HG02943 (cell line): ENCODE results near the gene TMEM266.

Experiments used
- ATAC-seq: cut with Tn5 transposase; IDR thresholded peaks from one replicate; pipeline ENCODE4 v1.9.1; 2021; ENCODE audit warnings: mild to moderate bottlenecking, low read depth, moderate library complexity; ENCODE audit not compliant: unreplicated experiment

The TMEM266 gene

GRCh38 chr15:76223521-76223920 lies 163.7 kb downstream of the TMEM266 start:
- no peak for ATAC-seq

- no peak for ATAC-seq
Observed at GRCh38 chr15:76229266-76229665, 169.5 kb downstream of the TMEM266 start.

DNA sequence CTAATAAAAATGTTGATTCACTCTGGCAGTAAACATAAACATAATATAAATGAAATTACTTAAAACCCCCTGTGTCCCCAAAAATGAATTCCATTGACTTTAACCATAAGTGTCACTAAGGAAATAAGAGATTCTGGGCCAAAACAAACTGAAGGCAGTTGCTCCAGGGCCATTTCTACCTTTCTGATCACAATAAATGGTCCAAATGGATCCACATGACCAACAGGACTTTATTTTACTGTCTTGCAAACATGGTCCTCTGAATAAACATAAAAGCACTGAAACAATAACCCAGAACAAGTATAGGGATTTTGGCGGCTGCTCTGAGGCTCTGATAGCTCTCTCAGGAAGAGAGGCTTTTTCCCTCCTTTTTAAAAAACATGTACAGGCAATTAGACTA lies 174.1 kb downstream of the TMEM266 start:
- ATAC-seq: no peak

DNA sequence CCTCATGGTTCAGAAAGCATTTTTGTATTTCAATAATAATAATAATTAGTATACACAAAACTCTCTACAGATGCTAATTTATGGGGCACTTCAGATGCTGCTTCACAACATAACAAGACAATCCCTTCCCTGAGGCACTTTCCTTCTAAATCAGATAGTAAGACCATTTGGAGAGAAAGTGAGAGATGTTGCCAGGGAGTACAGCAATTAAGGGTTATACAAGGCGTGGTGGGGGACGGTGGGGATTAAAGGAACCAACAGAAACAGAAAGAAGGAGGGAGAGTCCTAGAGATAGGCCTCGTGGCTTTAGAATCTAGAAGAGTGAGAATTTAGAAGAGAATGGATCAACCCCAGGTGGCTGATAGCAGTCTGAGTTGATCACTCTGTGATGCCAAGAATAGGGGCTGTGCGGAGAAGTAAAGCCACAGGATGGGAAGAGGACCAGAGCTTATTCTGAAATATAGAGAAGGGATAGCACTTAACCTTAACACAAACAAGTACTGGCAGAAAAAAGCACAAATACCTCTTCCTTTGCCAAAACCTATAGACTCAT lies 174.6 kb downstream of the TMEM266 start:
- ATAC-seq: no peak

- ATAC-seq: no peak
Observed at GRCh38 chr15:76235186-76235826, 175.5 kb downstream of the TMEM266 start.

- no peak for ATAC-seq
Observed at GRCh38 chr15:76236350-76236749, 176.6 kb downstream of the TMEM266 start.

- ATAC-seq: no peak
Observed at GRCh38 chr15:76239786-76240185, 180.0 kb downstream of the TMEM266 start.

DNA sequence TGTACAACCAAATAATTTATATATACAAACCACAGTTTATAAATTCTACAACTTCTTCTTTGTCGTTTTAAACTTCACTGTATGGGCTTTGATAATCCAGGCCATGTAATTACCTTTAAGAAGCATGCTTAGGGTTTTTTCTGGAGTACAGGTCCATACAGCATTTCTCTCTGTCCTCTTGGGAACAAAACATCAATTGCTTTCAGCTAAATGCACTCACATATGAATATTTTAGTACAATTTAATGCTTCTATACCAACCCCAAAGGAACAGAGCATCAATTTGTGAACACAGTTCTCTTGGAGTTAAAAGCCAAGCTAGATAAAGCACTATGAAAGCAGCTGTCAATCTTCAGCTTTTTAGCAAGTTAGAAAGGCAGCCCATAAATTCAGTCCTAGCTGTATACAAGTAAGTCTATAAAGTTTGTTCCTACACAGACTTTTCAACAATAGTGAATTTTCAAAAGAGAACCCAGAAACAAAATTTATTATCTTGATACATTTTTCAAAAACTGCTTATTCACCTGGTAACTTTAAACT lies 185.4 kb downstream of the TMEM266 start:
- ATAC-seq: no peak

DNA sequence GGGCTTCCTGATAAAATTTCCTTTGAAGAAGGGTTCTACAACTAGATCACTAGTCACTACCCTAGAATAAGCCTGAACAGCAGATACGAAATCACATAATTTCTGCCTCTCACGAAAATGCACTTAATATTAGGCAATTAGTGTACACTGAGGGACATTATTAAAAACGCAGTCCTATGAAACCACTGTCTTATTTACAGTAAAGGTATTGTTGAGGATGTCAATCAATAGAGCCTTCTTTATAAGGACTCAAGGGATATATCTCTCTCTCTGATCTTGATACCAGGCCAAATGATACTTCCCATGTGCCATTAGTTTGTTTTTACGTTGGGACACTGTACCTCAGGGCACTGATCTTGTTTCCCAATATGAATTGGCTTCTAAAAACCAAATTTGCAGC lies 191.9 kb downstream of the TMEM266 start:
- no peak for ATAC-seq

DNA sequence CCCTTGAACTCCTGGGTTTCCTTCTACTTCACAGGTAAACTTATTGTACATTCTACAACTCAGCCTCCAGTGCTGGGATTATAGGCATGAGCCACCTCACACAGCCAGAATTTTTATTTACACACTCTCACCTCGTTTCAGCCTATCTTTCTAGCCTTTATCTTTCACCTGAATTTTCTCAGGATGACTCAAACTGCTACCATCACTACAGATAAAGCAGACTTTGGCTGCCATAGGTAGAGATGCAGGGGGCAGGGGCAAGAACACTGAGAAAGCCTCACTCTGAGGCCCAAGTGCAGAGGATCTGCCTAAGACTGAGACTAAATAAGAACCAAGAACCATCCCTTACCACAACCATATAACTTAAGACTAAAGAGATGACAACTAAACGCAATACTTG lies 192.5 kb downstream of the TMEM266 start:
- no peak for ATAC-seq

DNA sequence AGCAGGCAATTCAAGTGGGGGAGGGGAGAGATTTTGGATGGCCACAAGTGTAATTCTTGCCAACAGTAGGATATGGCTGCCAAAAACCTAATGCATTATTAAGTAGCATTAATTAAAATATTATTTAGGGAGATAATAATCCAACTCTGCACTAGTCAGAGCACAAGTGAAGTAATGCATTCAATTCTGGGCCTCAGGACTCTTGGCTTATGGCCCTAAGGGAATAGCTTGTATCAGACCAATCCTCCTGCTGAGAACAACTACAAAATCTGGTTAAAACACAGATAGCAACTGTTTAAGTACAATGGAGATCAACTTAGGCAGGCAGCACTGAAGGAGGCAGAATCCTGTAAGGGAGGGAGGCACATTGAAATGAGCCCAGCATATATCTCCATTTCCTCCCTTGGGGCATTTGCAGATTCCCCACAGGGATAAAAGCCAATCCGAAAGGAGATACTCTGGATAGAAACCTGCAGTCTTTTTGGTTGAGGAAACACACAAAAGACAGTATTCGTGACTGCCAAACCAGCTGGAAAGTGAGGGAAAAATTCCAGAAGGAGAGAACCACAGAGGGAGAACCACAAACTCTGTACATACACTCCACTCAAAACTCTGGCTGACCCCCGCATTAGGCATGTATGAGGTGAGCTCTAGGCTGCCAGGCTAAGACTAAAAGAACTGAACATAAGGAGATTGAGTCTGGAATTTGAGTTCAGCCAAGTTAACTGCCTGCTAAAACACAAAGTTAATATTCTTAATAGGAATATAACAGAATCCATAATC lies 194.1 kb downstream of the TMEM266 start:
- ATAC-seq: no peak
